GM19239 (cell line): Measurements from ENCODE around the gene RBM14.
"Not testable (repeated sequence)": the region's sequence is repeated elsewhere in the genome, so short reads cannot be mapped to it uniquely, and the experiment has no call there.

ENCODE experiments used
- DNase-seq: peaks from one replicate; pipeline ENCODE4 v3.0.0; 2011; ENCODE audit warnings: low spot score; ENCODE audit not compliant: insufficient read length
- FAIRE-seq: peaks from 2 replicates; lab custom pipeline; 2011; peaks lifted over from hg19 to GRCh38; lab: Jason Lieb, UNC

The RBM14 gene

GRCh38 chr11:66629356-66629755 is 12.9 kb downstream of the RBM14 start:
- FAIRE-seq: no peak
- no peak for DNase-seq

GRCh38 chr11:66631883-66632282 is 15.5 kb downstream of the RBM14 start:
- DNase-seq (no peak), FAIRE-seq (no peak)

- FAIRE-seq (no peak), DNase-seq (no peak)
Measured at GRCh38 chr11:66632952-66633351, 16.5 kb downstream of the RBM14 start.

- FAIRE-seq: no peak
- no peak for DNase-seq
Measured at GRCh38 chr11:66636411-66636810, 20.0 kb downstream of the RBM14 start.

- FAIRE-seq (no peak), DNase-seq (no peak)
Measured at GRCh38 chr11:66637557-66638176, 21.2 kb downstream of the RBM14 start.

- DNase-seq (peak; percentile 91), FAIRE-seq (peak; percentile 93)
Measured at GRCh38 chr11:66638177-66639065, 22.0 kb downstream of the RBM14 start, which contains the start of gene RBM4. Gene RBM4 (plus strand): TSS chr11:66638703. CDS start chr11:66639712, 1,009 bp downstream.

GRCh38 chr11:66639066-66639813 is 22.8 kb downstream of the RBM14 start:
- DNase-seq: no peak
- FAIRE-seq: no peak

- not testable (repeated sequence) for DNase-seq, FAIRE-seq
Measured at GRCh38 chr11:66639814-66640340, 23.4 kb downstream of the RBM14 start.

- DNase-seq (no peak), FAIRE-seq (no peak)
Measured at GRCh38 chr11:66641834-66642233, 25.4 kb downstream of the RBM14 start.

GRCh38 chr11:66643745-66644437 is 27.5 kb downstream of the RBM14 start:
- DNase-seq (no peak), FAIRE-seq (no peak)

- DNase-seq (no peak), FAIRE-seq (no peak)
Measured at GRCh38 chr11:66646828-66647227, 30.4 kb downstream of the RBM14 start.

GRCh38 chr11:66649903-66650302 is 33.5 kb downstream of the RBM14 start:
- FAIRE-seq: no peak

GRCh38 chr11:66651016-66651415 is 34.6 kb downstream of the RBM14 start:
- DNase-seq: no peak
- FAIRE-seq: no peak

More at GRCh38 chr11:66649903-66650302, 33.5 kb downstream of the RBM14 start:
- no peak for DNase-seq

- DNase-seq: no peak
- no peak for FAIRE-seq
Measured at GRCh38 chr11:66652651-66653050, 36.2 kb downstream of the RBM14 start.

- no peak for FAIRE-seq
Measured at GRCh38 chr11:66653123-66653522, 36.7 kb downstream of the RBM14 start.

GRCh38 chr11:66659763-66660162 is 43.3 kb downstream of the RBM14 start:
- DNase-seq (no peak), FAIRE-seq (no peak)

More at GRCh38 chr11:66653123-66653522, 36.7 kb downstream of the RBM14 start:
- DNase-seq: no peak

- no peak for DNase-seq
- FAIRE-seq: no peak
Measured at GRCh38 chr11:66663741-66664296, 47.4 kb downstream of the RBM14 start.

- DNase-seq: no peak
- no peak for FAIRE-seq
Measured at GRCh38 chr11:66665369-66665768, 48.9 kb downstream of the RBM14 start.

GRCh38 chr11:66670816-66671215 is 54.4 kb downstream of the RBM14 start:
- FAIRE-seq (no peak), DNase-seq (no peak)
